AG10803 (cell line): ENCODE results near the gene MGMT.

ENCODE experiments used
- DNase-seq: peaks from one replicate; pipeline ENCODE4 v3.0.0; 2010; ENCODE audit warnings: low read depth
- H3K4me3 ChIP-seq: 2 replicates; pipeline ENCODE4 v1.5.1; 2011; ENCODE audit warnings: mild to moderate bottlenecking, low read length, control low read depth
- CTCF ChIP-seq: conservative IDR thresholded peaks from 2 replicates; pipeline ENCODE4 v1.5.1; 2011; ENCODE audit warnings: mild to moderate bottlenecking, low read length, control low read depth, inconsistent platforms

The MGMT gene

DNA sequence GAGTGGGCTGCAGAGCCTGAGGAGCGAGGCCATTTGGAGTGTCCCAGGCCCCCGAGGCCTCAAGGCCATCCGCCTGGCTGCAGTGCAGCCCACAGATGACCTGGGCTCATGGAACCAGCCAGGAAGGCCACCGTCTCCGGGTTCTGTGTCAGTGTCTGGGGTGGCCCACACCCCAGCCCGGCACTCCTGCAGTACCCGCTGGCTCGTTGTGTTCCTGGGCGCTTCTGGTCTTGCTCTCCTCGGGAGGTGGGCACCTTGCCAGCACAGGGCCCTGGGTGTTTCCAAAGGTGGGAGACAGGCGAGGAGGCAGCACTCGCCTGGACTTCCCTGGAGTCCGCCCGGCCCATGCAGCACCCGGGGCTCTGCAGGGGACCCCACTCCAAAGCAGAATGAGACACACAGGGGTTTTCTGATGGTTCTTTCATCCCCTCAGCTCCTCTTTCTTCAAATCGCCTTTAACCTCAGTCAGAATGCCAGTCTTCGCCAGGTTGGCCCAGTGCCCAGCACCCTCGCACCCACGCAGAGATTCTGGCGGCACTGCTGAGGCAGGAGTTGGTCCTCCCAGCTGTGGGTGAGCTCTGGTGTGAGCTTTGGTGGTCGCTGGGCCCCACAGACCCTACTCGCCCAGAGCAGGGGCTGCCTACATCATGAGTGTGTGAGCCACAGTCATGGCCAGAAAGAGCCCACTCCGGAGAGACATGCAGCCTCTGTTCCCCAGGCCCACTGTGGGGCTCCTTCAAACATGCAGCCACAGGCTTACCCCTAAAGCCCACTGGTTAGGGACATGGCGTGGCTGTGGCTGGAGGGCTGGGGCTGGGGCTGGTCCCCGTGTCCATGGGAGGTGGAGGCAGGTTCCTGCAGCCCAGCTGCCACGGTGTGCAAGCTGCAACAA, 341.3 kb downstream of the MGMT start:
- no peak for DNase-seq
- TF ChIP-seq CTCF, result no peak
- H3K4me3 ChIP-seq, result no peak overlapping the region

DNA sequence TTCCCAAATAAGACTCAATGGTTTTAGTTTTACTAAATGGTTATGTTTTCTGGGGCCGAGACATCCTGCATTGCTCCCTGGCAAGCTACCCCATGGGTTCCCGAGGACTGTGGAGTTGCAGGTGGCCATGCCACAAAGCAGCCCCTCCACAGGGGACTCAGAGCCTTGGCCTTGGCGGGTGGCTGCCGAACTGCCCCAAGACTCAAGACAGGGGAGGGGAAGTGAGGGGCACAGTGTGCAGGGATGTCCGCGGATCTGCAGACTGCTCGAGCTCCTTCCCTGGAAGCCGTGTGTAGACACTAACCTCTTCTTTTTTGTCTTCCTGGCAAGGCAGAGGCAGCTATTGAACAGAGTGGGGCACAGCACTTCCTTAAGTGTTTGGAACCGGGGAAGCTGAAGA, 342.4 kb downstream of the MGMT start:
- TF ChIP-seq CTCF, result no peak
- no peak for DNase-seq
- no peak overlapping the region for H3K4me3 ChIP-seq

- TF ChIP-seq CTCF, result no peak
- DNase-seq, result no peak
- no peak overlapping the region for H3K4me3 ChIP-seq
Measured at GRCh38 chr10:129809841-129810240, 342.8 kb downstream of the MGMT start.

DNA sequence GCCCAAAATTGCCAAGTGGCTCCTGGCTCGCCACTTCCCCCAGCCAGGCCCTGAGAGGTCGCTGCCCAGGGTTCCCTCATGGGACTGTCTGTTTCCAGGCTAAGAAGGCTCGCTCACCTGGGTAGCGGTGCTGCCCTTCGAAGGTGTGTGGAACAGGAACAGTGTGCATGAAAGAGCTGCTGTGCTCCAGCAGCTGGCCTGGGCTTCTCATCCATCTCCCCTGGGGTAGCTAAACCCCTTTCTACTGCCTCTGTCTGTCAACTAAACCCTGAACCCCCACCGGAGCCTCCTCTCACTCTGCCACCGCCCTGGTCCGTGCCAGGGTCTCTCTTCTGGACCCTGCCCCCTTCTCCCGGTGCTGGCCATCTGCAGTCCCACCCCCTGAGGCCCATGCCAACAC, 344.2 kb downstream of the MGMT start:
- no peak overlapping the region for H3K4me3 ChIP-seq
- TF ChIP-seq CTCF, result no peak
- no peak for DNase-seq

- no peak overlapping the region for H3K4me3 ChIP-seq
- no peak for DNase-seq
- no peak for TF ChIP-seq CTCF
Measured at GRCh38 chr10:129812398-129812797, 345.4 kb downstream of the MGMT start.

DNA sequence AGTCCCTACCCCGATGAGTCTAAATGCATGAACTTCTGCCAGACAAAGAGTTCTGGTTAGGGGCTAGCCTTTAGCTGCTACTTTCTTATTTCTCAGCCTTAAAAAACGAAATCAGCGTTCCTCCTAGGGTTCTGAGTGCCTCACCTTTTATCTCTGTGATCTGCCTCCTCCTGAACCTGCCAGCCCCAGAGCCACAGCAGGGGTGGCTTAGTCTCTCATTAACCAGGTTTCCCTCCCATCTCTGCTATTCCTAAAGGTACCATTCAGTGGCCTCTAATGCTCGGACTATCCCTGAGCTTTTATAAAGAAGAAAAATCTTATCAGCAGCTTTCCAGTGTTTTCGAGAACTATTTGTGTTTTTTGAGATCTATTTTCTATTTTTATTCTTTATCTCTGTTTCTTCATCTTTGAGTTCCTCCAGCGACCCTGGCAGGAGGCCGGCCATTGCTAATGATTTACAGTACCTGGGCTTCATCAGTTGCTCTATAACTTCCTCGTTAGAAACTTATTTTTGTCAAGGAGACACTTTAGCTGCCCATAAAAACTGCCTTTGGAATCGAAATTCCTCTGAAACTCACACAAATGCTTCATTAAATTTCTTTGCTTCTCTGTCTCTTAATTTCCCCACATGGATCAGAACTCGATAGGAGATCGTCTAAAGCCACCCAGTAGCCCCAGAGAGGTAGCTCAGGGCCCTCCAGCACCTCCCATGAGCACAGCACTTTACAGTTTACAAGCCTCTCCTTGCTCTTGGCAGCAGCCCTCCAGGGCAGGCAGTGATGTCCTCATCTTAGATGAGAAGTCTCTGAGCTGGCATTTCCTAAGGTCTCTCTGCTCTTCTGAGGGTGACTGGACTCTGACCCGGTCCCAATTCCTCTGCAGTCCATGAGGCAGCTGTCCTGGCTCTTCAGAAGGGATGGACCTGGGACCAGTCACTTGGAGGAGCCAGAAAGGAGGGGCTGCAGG, 347.9 kb downstream of the MGMT start:
- no peak overlapping the region for H3K4me3 ChIP-seq
- TF ChIP-seq CTCF, result no peak
- DNase-seq, result no peak
